Heart left ventricle (tissue), 13 donors: ENCODE results near the gene RPL3.

Experiments
- POLR2A ChIP-seq, 2 donors: fragments of 450-650 bp; IDR thresholded peaks; one replicate each; pipeline ENCODE4 v1.6.1; 2017; ENCODE audit warnings: antibody characterized with exemption in 2 of 2, mild to moderate bottlenecking in 2 of 2, moderate library complexity in 2 of 2
- TF ChIP-seq, protein P1 (sequence below), 12 donors: fragments of 200-600 bp; sonication (generic) in 4 of 12; IDR thresholded peaks; one replicate each; pipeline versions ENCODE4 v1.5.0 to v1.8.0; 2018 to 2022; ENCODE audit warnings: antibody characterized with exemption in 12 of 12, mild to moderate bottlenecking in 5 of 12
- donor health status: ischemic (EF 13 %, LVEDD 7.1; RV severe dilation, severe dysfunction).
- donor health status: DM: no; HTN: yes; CAD: no.
- donor health status: DM: no; HTN: no; CAD: no.
- donor health status: ischemic (EF 25% LVEDD 6.9; RV normal size, moderate dysfunction).
- donor health status: ischemic (EF 25% LVEDD 5.7; RV mildly dilated, moderate dysfunction).
- donor health status: ischemic (EF 35%, LVEDD 5.7; RV mildly dilated, moderate dysfunction).
- donor health status: nonischemic (EF 11% LVEDD 7.7; RV severe dilation, severe dysfunction).
- donor health status: DM: yes; HTN: yes; CAD: no.
- donor health status: PGD.
- donor health status: ischemic (EF 29% LVEDD 5.4; RV normal size, mild dysfunction).
- donor health status: nonischemic (EF 23%, LVEDD 6.1; RV moderate dilation, normal function).

DNA sequence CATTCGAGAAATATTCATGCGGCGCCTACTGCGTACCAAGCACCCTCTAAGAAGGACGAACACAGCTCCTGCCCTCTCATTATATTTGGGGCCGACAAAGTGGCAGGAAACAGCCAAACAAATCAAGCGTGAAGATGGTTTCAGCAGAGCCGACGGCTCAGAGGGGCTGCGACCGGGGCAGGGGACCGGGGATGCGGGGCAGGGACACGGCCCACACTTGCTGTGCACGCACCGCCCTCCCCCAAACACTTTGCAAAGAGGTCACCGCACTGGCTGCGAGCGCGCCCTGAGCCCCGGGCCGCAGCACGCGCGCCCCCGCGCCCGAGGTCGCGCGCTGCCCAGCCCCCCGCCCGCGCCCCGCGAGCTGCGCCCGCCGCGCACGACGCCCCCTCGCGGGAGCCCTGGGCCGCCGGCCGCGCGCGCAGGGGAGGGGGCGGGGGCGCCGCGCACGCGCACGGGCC lies 30.1 kb upstream of the RPL3 start:
- TF ChIP-seq, protein P1, sequence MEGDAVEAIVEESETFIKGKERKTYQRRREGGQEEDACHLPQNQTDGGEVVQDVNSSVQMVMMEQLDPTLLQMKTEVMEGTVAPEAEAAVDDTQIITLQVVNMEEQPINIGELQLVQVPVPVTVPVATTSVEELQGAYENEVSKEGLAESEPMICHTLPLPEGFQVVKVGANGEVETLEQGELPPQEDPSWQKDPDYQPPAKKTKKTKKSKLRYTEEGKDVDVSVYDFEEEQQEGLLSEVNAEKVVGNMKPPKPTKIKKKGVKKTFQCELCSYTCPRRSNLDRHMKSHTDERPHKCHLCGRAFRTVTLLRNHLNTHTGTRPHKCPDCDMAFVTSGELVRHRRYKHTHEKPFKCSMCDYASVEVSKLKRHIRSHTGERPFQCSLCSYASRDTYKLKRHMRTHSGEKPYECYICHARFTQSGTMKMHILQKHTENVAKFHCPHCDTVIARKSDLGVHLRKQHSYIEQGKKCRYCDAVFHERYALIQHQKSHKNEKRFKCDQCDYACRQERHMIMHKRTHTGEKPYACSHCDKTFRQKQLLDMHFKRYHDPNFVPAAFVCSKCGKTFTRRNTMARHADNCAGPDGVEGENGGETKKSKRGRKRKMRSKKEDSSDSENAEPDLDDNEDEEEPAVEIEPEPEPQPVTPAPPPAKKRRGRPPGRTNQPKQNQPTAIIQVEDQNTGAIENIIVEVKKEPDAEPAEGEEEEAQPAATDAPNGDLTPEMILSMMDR (IDR thresholded peaks at IDR 0.05): no peak
- TF ChIP-seq POLR2A (IDR thresholded peaks at IDR 0.05): no peak
